HL-60 (cell line): ENCODE results near the gene DPH7.
"Not testable (repeated sequence)": the region's sequence is repeated elsewhere in the genome, so short reads cannot be mapped to it uniquely, and the experiment has no call there.

Experiments
- DNase-seq, 2 experiments: peaks; one replicate each; pipeline ENCODE4 v3.0.0-alpha.2; 2010 to 2020; ENCODE audit warnings: low read depth in 1 of 2, low spot score in 1 of 2
- H3K27ac ChIP-seq: fragments of 250-450 bp; sonication (Bioruptor Pico); replicated peaks from 2 replicates; pipeline ENCODE4 v1.5.1; 2020; ENCODE audit warnings: mild to moderate bottlenecking, moderate library complexity
- H3K27me3 ChIP-seq: fragments of 250-450 bp; sonication (Bioruptor Pico); 2 replicates; pipeline ENCODE4 v1.5.1; 2021; ENCODE audit warnings: mild to moderate bottlenecking, moderate library complexity; ENCODE audit not compliant: insufficient read depth, poor library complexity, severe bottlenecking
- H3K4me3 ChIP-seq: replicated peaks from 2 replicates; pipeline ENCODE4 v1.5.1; 2011; ENCODE audit warnings: mild to moderate bottlenecking, control low read depth, low read length; ENCODE audit not compliant: insufficient read depth
- GABPA ChIP-seq: IDR thresholded peaks from 2 replicates; pipeline ENCODE4 v1.6.1; 2012; ENCODE audit warnings: low read depth
- POLR2AphosphoS5 ChIP-seq: IDR thresholded peaks from 2 replicates; pipeline ENCODE4 v1.6.1; 2012; ENCODE audit warnings: low read depth
- SPI1 ChIP-seq: IDR thresholded peaks from 2 replicates; pipeline ENCODE4 v1.6.1; 2012; ENCODE audit warnings: low read depth, mild to moderate bottlenecking, borderline replicate concordance
- TF ChIP-seq, protein P1 (sequence below): IDR thresholded peaks from one replicate; pipeline ENCODE4 v1.5.1; 2011; ENCODE audit warnings: low read length, control low read depth, inconsistent platforms; ENCODE audit not compliant: insufficient read depth
- TF ChIP-seq, protein P2 (sequence below): IDR thresholded peaks from 2 replicates; pipeline ENCODE4 v1.6.1; 2012; ENCODE audit warnings: low read depth; ENCODE audit not compliant: insufficient replicate concordance

The DPH7 gene

DNA sequence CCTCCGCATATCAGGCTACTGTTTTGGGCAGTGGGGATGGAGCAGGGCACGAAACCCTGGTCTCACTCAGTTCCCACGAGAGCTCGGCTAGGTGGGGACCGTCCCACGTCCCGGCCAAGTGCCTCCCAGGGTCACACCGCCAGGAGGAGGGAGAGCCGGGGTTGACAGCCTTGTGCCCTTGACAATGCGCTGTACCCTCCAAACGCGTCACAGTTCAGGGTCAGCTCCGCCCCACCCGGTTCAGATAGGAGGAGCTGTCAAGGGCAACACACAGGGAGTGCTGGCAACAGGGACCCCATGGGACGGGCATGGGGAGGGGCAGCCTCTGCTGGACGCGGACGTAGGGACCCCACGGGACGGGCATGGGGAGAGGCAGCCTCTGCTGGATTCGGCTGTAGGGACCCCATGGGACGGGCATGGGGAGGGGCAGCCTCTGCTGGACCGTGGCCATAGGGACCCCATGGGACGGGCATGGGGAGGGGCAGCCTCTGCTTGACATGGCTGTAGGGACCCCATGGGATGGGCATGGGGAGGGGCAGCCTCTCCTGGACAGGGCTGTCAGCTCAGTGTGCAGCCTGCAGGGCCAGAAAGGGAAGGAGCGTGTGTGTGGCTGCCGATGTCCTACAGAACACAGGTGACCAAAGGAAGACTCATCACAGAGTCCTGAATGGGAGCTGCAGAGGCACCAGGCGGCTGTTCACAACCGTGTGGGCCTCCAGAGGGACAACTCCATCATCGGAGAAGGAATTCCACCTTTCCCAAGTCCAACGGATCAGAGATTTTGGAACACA lies 57.9 kb downstream of the DPH7 start:
- Histone ChIP-seq H3K27me3 (no peaks in the 10 kb centered on the region), H3K27ac (no peak overlapping the region), H3K4me3 (no peak overlapping the region)
- no peak for TF ChIP-seq SPI1
- no peak for TF ChIP-seq GABPA
- no peak for TF ChIP-seq POLR2AphosphoS5
- TF ChIP-seq, protein P1, sequence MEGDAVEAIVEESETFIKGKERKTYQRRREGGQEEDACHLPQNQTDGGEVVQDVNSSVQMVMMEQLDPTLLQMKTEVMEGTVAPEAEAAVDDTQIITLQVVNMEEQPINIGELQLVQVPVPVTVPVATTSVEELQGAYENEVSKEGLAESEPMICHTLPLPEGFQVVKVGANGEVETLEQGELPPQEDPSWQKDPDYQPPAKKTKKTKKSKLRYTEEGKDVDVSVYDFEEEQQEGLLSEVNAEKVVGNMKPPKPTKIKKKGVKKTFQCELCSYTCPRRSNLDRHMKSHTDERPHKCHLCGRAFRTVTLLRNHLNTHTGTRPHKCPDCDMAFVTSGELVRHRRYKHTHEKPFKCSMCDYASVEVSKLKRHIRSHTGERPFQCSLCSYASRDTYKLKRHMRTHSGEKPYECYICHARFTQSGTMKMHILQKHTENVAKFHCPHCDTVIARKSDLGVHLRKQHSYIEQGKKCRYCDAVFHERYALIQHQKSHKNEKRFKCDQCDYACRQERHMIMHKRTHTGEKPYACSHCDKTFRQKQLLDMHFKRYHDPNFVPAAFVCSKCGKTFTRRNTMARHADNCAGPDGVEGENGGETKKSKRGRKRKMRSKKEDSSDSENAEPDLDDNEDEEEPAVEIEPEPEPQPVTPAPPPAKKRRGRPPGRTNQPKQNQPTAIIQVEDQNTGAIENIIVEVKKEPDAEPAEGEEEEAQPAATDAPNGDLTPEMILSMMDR, result no peak
- TF ChIP-seq, protein P2, sequence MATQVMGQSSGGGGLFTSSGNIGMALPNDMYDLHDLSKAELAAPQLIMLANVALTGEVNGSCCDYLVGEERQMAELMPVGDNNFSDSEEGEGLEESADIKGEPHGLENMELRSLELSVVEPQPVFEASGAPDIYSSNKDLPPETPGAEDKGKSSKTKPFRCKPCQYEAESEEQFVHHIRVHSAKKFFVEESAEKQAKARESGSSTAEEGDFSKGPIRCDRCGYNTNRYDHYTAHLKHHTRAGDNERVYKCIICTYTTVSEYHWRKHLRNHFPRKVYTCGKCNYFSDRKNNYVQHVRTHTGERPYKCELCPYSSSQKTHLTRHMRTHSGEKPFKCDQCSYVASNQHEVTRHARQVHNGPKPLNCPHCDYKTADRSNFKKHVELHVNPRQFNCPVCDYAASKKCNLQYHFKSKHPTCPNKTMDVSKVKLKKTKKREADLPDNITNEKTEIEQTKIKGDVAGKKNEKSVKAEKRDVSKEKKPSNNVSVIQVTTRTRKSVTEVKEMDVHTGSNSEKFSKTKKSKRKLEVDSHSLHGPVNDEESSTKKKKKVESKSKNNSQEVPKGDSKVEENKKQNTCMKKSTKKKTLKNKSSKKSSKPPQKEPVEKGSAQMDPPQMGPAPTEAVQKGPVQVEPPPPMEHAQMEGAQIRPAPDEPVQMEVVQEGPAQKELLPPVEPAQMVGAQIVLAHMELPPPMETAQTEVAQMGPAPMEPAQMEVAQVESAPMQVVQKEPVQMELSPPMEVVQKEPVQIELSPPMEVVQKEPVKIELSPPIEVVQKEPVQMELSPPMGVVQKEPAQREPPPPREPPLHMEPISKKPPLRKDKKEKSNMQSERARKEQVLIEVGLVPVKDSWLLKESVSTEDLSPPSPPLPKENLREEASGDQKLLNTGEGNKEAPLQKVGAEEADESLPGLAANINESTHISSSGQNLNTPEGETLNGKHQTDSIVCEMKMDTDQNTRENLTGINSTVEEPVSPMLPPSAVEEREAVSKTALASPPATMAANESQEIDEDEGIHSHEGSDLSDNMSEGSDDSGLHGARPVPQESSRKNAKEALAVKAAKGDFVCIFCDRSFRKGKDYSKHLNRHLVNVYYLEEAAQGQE, result no peak
- no peak for DNase-seq

DNA sequence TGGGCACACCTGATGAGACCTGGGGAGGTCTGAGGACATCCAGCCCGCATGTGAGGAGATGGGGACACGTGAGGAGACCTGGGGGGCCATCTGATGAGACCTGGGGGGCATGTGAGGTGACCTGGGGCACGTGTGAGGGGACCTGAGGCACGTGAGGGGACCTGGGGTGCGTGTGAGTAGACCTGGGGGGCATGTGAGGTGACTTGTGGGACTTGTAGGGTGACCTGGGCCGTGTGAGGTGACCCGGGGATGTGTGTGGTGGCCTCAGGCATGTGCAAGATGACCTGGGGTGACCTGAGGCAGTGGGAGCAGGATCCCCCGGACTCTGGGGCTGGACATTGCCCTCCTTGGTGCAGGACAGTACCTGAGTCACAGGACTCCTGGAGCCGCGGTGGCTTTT lies 59.2 kb downstream of the DPH7 start:
- H3K27ac ChIP-seq, result no peak overlapping the region
- H3K27me3 ChIP-seq, result no peaks in the 10 kb centered on the region
- no peak overlapping the region for H3K4me3 ChIP-seq
- TF ChIP-seq, protein P2, result no peak
- TF ChIP-seq POLR2AphosphoS5, result no peak
- no peak for TF ChIP-seq SPI1
- TF ChIP-seq GABPA, result no peak
- TF ChIP-seq, protein P1, result no peak
- DNase-seq, result no peak

DNA sequence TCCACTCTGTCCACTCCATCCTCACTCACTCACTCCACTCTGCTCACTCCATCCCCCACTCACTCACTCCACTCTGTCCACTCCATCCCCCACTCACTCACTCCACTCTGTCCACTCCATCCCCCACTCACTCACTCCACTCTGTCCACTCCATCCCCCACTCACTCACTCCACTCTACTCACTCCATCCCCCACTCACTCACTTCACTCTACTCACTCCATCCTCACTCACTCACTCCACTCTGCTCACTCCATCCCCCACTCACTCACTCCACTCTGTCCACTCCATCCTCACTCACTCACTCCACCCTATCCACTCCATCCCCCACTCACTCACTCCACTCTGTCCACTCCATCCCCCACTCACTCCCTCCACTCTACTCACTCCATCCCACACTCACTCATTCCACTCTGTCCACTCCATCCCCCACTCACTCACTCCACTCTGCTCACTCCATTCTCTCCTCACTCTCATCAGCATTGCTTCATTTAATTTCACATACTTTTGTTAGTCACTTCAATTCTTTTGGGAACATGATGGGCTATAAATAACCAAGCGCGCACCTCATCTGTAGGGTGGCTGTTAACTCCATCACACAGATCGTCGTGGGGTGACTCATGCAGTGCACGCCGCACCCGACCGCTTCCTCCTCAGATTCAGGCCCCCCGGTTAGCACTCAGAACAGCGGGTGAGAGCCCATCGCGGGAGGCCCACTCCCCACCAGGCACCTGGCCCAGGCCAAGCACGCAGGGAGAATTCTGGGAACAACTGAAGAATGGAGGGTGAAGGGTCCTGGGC lies 59.9 kb downstream of the DPH7 start:
- peak in 1 of 2 experiments; percentile 37 for DNase-seq
- H3K27me3 ChIP-seq, H3K4me3 ChIP-seq, H3K27ac ChIP-seq: not testable (repeated sequence)

GRCh38 chr9:137516144-137516917 lies 62.4 kb downstream of the DPH7 start:
- Histone ChIP-seq H3K27ac (no peak overlapping the region), H3K4me3 (no peak overlapping the region), H3K27me3 (no peaks in the 10 kb centered on the region)
- no peak for TF ChIP-seq GABPA
- no peak for TF ChIP-seq SPI1
- TF ChIP-seq, protein P1, result no peak
- TF ChIP-seq, protein P2, result no peak
- TF ChIP-seq POLR2AphosphoS5, result no peak
- DNase-seq, result no peak
